Measurements from ENCODE around the gene RNLS.

RNLS gene

GRCh38 chr10:88582806-88583583 is at the start of gene RNLS:
Gene RNLS, minus strand, starts transcription at chr10:88583318.
- peak; percentile 57 for TF ChIP-seq CTCF (IDR thresholded peaks at IDR 0.05; ENCODE audit: low read length, missing control alignments)
- DNase-seq (ENCODE audit: low read depth): peak; percentile 57
- H3K4me3 ChIP-seq (replicated peaks; ENCODE audit: low read depth, low read length): peak within 1 kb of the TSS; percentile 51

GRCh38 chr10:88624840-88625239 is 41.7 kb upstream of the RNLS start:
- DNase-seq (ENCODE audit: low read depth): no peak
- H3K4me3 ChIP-seq (replicated peaks; ENCODE audit: low read depth, low read length): no peak overlapping the region
- no peak for TF ChIP-seq CTCF (IDR thresholded peaks at IDR 0.05; ENCODE audit: low read length, missing control alignments)

GRCh38 chr10:88623835-88624234 is 40.7 kb upstream of the RNLS start:
- DNase-seq (ENCODE audit: low read depth): no peak
- H3K4me3 ChIP-seq (replicated peaks; ENCODE audit: low read depth, low read length): no peak overlapping the region

GRCh38 chr10:88620441-88620840 is 37.3 kb upstream of the RNLS start:
- DNase-seq (ENCODE audit: low read depth): no peak
- H3K4me3 ChIP-seq (replicated peaks; ENCODE audit: low read depth, low read length): no peak overlapping the region
- TF ChIP-seq CTCF (IDR thresholded peaks at IDR 0.05; ENCODE audit: low read length, missing control alignments): no peak

More at GRCh38 chr10:88623835-88624234, 40.7 kb upstream of the RNLS start:
- no peak for TF ChIP-seq CTCF (IDR thresholded peaks at IDR 0.05; ENCODE audit: low read length, missing control alignments)

- TF ChIP-seq CTCF (IDR thresholded peaks at IDR 0.05; ENCODE audit: low read length, missing control alignments): no peak
- DNase-seq (ENCODE audit: low read depth): no peak
- H3K4me3 ChIP-seq (replicated peaks; ENCODE audit: low read depth, low read length): no peak overlapping the region
Measured at GRCh38 chr10:88618496-88618895, 35.4 kb upstream of the RNLS start.

GRCh38 chr10:88617772-88618300 is 34.7 kb upstream of the RNLS start:
- DNase-seq (ENCODE audit: low read depth): no peak
- H3K4me3 ChIP-seq (replicated peaks; ENCODE audit: low read depth, low read length): no peak overlapping the region
- TF ChIP-seq CTCF (IDR thresholded peaks at IDR 0.05; ENCODE audit: low read length, missing control alignments): no peak
